Gastrocnemius medialis (tissue), 4 donors: Measurements from ENCODE around the gene CCDC38.

Experiments used
- POLR2A ChIP-seq, 2 donors: fragments of 450-650 bp; IDR thresholded peaks; one replicate each; pipeline ENCODE4 v1.6.1; 2017; ENCODE audit warnings: antibody characterized with exemption in 2 of 2, mild to moderate bottlenecking in 2 of 2, moderate library complexity in 2 of 2
- TF ChIP-seq, protein P1 (sequence below), 5 experiments: fragments of 450-650 bp in 3 of 5; fragments of 200-600 bp in 2 of 5; sonication (generic) in 2 of 5; IDR thresholded peaks in 4 of 5; conservative IDR thresholded peaks in 1 of 5; 1 replicate in 4 of 5; 2 replicates in 1 of 5; pipeline ENCODE4 v1.5.1; 2016 to 2019; ENCODE audit warnings: antibody characterized with exemption in 5 of 5, mild to moderate bottlenecking in 3 of 5, moderate library complexity in 3 of 5

DNA sequence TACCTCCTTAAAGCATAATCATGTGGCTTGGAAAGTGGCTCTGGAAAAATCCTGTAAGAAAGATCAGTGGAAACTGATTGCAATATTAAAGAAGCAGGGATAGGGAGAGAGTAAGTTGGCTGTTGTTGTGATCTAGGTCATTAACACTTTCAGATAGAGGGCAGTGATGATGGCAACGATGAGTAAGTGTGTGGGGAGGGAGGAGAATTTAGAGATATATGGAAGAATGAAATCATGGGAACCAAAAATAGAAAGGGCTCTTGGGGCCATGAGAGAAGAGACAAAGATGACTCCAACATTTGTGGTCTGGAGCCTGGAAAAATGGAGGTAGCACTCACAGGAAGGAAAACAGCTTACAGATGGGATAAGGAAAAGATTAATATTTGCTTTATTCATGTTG lies 60.3 kb downstream of the CCDC38 start:
- TF ChIP-seq, protein P1, sequence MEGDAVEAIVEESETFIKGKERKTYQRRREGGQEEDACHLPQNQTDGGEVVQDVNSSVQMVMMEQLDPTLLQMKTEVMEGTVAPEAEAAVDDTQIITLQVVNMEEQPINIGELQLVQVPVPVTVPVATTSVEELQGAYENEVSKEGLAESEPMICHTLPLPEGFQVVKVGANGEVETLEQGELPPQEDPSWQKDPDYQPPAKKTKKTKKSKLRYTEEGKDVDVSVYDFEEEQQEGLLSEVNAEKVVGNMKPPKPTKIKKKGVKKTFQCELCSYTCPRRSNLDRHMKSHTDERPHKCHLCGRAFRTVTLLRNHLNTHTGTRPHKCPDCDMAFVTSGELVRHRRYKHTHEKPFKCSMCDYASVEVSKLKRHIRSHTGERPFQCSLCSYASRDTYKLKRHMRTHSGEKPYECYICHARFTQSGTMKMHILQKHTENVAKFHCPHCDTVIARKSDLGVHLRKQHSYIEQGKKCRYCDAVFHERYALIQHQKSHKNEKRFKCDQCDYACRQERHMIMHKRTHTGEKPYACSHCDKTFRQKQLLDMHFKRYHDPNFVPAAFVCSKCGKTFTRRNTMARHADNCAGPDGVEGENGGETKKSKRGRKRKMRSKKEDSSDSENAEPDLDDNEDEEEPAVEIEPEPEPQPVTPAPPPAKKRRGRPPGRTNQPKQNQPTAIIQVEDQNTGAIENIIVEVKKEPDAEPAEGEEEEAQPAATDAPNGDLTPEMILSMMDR (IDR thresholded peaks at IDR 0.05 in 4 of 5, conservative IDR thresholded peaks at IDR 0.05 in 1 of 5) = no peak
- no peak for TF ChIP-seq POLR2A (IDR thresholded peaks at IDR 0.05)
